DOHH2 (cell line): ENCODE data around the gene ARHGAP27.

Experiments used
- EZH2phosphoT487 ChIP-seq: fragments of 200-600 bp; sonication (generic); IDR thresholded peaks from 2 replicates; pipeline ENCODE4 v1.6.1; 2017; ENCODE audit warnings: borderline replicate concordance, mild to moderate bottlenecking, antibody characterized with exemption, low read length, moderate library complexity, mixed read lengths
- TF ChIP-seq, protein P1 (sequence below): fragments of 200-600 bp; sonication (generic); IDR thresholded peaks from one replicate; pipeline ENCODE4 v1.5.1; 2014; ENCODE audit warnings: antibody characterized with exemption, mild to moderate bottlenecking, low read depth, low read length; ENCODE audit not compliant: poor library complexity, severe bottlenecking

DNA sequence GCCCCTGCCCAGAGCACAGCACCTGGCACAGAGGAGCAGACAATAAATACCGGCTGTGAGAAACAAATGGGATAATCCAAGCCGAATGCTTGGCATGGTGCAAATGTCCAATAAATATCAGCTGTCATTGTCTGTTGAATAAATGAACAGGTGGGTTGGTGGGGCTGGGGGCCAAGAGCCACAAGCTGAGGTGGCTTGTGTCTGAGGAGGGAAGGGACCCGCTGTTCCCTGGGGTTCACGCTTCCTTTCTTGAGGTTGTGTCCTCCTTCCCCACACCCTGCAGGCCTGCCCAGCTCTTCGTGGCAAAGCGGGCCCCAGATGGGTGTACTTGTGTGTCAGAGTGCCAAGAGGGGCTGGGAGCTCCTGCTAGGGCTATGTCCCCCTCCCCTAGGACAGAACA lies 38.6 kb downstream of the ARHGAP27 start:
- TF ChIP-seq, protein P1, sequence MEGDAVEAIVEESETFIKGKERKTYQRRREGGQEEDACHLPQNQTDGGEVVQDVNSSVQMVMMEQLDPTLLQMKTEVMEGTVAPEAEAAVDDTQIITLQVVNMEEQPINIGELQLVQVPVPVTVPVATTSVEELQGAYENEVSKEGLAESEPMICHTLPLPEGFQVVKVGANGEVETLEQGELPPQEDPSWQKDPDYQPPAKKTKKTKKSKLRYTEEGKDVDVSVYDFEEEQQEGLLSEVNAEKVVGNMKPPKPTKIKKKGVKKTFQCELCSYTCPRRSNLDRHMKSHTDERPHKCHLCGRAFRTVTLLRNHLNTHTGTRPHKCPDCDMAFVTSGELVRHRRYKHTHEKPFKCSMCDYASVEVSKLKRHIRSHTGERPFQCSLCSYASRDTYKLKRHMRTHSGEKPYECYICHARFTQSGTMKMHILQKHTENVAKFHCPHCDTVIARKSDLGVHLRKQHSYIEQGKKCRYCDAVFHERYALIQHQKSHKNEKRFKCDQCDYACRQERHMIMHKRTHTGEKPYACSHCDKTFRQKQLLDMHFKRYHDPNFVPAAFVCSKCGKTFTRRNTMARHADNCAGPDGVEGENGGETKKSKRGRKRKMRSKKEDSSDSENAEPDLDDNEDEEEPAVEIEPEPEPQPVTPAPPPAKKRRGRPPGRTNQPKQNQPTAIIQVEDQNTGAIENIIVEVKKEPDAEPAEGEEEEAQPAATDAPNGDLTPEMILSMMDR, result no peak
- TF ChIP-seq EZH2phosphoT487, result no peak
